Measurements from ENCODE around the gene ATP2B1. TPM values are rescaled to one million over a fixed set of nuclear protein-coding genes. Genes with fewer than 3 reads are reported as not detected.

The ATP2B1 gene
- total RNA-seq (2014; rRNA removed; shearing (Covaris generic)) = 27.6 and 36.4 TPM in 2 replicates

- peak; percentile 86 for DNase-seq (ENCODE audit: low read depth)
These were observed at the start of gene ATP2B1 for GRCh38 chr12:89708565-89709156. Gene ATP2B1, minus strand, starts transcription at chr12:89708838. Its CDS starts 52,952 bp downstream, at chr12:89655886.

GRCh38 chr12:89757987-89758386, 49.3 kb upstream of the ATP2B1 start:
- peak; percentile 65 for DNase-seq (ENCODE audit: low read depth)

- peak; percentile 99 for DNase-seq (ENCODE audit: low read depth)
These were observed 48.2 kb upstream of the ATP2B1 start for GRCh38 chr12:89756585-89757398.

- no peak for DNase-seq (ENCODE audit: low read depth)
These were observed 47.6 kb upstream of the ATP2B1 start for GRCh38 chr12:89756194-89756584.

GRCh38 chr12:89753997-89754396, 45.4 kb upstream of the ATP2B1 start:
- DNase-seq (ENCODE audit: low read depth) = no peak

DNA sequence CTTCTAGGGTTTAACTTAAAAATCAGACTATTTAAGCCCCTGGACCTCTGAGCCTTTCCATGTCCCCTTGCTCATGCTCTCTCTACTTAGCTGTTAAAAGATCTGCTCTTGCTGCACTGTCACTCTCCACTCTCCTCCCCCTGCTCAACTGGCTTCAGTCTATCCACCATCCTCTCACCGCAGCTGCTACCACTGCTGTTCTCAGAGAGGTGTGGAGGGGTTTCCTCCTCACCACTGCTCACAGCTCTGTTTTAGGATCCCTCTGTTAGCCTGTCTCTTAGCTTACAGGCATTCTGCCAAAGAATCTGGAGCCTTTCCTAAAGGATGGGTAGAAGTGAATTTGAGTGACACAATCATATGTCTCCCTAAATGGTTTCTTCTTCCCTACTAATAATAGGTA, 43.7 kb upstream of the ATP2B1 start:
- no peak for DNase-seq (ENCODE audit: low read depth)

GRCh38 chr12:89750389-89751351, 42.0 kb upstream of the ATP2B1 start:
- DNase-seq (ENCODE audit: low read depth) = peak; percentile 61

- DNase-seq (ENCODE audit: low read depth) = no peak
These were observed 40.2 kb upstream of the ATP2B1 start for GRCh38 chr12:89748791-89749190.

DNA sequence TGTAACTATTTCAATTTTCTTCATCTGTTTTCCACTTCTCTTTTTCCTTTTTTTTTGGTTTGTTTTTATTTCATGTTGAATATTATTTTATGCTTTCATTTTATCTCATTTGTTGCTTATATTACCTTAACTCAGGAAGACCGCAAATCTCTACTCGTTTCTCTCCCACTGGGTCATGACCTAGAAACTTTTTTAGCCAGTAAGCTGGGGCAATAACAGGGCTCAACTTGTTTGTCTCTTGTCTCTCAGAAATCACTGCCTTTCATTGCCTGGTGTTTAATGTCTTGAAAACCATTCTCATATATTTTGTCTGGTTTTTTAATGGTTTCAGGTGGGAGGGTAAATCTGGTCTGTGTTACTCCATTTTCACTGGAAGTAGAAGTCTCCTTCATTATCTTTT, 36.6 kb upstream of the ATP2B1 start:
- no peak for DNase-seq (ENCODE audit: low read depth)

- DNase-seq (ENCODE audit: low read depth) = no peak
These were observed 33.8 kb upstream of the ATP2B1 start for GRCh38 chr12:89742337-89743022.

GRCh38 chr12:89740943-89741342, 32.3 kb upstream of the ATP2B1 start:
- no peak for DNase-seq (ENCODE audit: low read depth)

DNA sequence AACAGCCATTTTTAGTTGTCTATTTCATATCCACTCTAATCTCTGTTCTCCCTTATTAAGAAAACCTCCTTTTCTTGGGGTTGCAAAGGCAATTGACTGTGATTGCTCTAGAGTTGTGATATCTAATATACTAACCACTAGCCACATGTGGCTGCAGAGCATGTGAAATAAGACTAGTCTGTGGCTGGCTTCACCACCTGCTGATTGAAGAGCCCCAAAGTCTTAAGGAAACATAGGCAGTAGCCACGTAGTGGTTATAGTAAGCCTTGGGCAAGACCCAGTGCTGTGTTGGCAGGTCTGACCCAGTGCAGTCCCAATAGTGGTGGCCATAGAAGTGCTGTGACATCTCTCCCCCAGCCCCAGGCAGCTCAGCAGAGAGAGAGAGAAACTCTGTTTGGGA, 28.4 kb upstream of the ATP2B1 start:
- no peak for DNase-seq (ENCODE audit: low read depth)

DNA sequence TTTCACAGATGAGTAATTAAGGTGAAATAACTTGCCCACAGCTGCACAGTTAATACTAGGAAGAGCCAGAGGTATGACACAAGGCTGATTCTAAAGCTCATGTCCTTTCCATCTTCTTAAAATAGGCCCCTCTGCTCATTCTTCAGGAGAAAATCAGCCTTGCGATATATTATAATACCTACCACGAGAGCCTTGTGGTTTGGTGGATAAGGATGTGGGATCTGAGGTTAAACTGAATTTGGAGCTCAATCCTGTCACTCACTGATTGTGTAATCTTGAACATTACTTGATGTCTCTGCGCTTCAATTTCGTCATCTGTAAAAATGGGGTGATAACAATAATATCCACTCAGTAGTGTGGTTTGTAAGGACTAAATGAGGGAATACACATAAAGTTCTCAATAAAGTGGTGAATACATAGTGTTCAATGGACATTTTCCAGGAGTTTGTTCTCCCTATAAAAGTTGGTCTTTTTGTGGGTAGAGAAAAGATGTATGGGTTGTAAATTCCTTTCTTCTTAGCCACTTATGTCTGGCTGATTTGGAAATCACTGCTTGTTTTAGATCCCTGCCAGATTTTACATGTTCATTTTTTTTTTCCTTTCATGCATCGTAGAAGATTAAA, 25.1 kb upstream of the ATP2B1 start:
- DNase-seq (ENCODE audit: low read depth) = peak; percentile 94

- DNase-seq (ENCODE audit: low read depth) = no peak
These were observed 23.9 kb upstream of the ATP2B1 start for GRCh38 chr12:89732522-89732921.

GRCh38 chr12:89731614-89732013, 23.0 kb upstream of the ATP2B1 start:
- peak; percentile 76 for DNase-seq (ENCODE audit: low read depth)

GRCh38 chr12:89731089-89731488, 22.5 kb upstream of the ATP2B1 start:
- peak; percentile 64 for DNase-seq (ENCODE audit: low read depth)

DNA sequence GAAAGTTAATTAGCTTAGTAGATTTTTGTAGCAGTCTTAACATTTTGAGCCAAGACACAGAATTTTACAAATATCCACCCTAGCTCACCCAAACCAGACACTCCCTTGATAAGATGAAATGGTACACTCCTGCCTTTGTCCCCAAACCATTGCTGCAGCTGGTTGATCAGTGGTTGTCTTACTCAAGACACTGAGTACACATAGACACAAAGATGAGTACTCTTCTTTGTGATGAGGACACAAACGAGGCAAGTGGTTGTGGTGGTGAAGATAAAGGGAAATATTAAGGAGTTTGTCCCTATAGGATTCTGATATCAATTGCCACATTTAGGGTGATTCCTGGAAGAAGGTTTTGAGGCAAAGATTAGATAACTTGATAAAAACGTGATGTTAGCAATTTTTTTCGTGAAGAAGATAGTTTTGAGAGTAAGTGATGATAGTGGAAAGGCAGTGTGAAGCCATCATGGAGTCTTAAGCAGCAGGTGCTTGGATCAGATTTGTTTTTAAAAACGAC, 21.4 kb upstream of the ATP2B1 start:
- DNase-seq (ENCODE audit: low read depth) = no peak

GRCh38 chr12:89723276-89723675, 14.6 kb upstream of the ATP2B1 start:
- no peak for DNase-seq (ENCODE audit: low read depth)

DNA sequence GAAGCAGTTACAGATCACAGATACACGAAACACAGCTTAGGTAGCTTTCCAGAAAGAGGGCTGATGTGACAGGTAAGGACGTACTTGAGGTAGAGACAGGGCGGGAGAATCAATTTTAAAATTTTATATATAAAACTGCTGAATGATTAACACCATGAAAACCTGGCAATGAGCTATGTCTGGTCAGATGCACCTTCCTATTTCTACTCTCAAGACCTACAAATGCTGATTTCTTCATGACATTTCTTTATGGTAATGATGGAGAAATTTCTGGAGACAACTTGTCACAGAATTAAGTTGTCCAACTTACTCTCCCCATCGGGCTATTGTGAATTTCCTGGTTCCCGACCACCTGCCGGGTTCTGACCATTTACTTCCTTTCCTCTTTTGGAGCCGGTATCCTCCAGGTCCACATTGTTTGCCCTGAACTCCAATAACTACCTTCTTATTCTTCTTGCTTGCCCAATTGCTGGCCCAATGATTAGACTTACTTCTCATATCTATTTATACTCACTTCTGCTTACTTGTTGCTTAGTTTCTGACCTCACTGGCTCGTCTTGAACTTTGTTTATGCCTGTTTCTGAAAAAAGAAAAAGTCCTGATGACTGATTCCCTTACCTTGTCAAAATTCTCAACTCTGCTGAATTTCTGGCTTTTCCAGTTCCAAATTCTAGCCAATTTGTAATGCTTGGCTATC, 12.8 kb upstream of the ATP2B1 start:
- DNase-seq (ENCODE audit: low read depth) = no peak

Measured in M059J (cell line).